Ishikawa (cell line): ENCODE data around the gene CAPS.

ENCODE experiments used
- CREB1 ChIP-seq: IDR thresholded peaks from 2 replicates; pipeline ENCODE4 v1.6.1; 2012; ENCODE audit warnings: low read depth
- EGR1 ChIP-seq: IDR thresholded peaks from 2 replicates; pipeline ENCODE4 v1.6.1; 2012
- EP300 ChIP-seq: IDR thresholded peaks from 2 replicates; pipeline ENCODE4 v1.6.1; 2012; ENCODE audit warnings: borderline replicate concordance
- FOXM1 ChIP-seq: IDR thresholded peaks from 2 replicates; pipeline ENCODE4 v1.6.1; 2012; ENCODE audit warnings: low read depth, borderline replicate concordance
- RAD21 ChIP-seq: IDR thresholded peaks from 2 replicates; pipeline ENCODE4 v1.6.1; 2012; ENCODE audit warnings: low read depth
- TAF1 ChIP-seq: IDR thresholded peaks from 2 replicates; pipeline ENCODE4 v1.6.1; 2012; ENCODE audit warnings: low read depth, mild to moderate bottlenecking
- TCF12 ChIP-seq: IDR thresholded peaks from 2 replicates; pipeline ENCODE4 v1.6.1; 2012; ENCODE audit warnings: low read depth
- TEAD4 ChIP-seq: IDR thresholded peaks from 2 replicates; pipeline ENCODE4 v1.6.1; 2012
- YY1 ChIP-seq: IDR thresholded peaks from 2 replicates; pipeline ENCODE4 v1.6.1; 2012; ENCODE audit warnings: low read depth
- ZBTB7A ChIP-seq: IDR thresholded peaks from 2 replicates; pipeline ENCODE4 v1.6.1; 2012; ENCODE audit warnings: low read depth
- TF ChIP-seq, protein P1 (sequence below): IDR thresholded peaks from 2 replicates; pipeline ENCODE4 v1.6.1; 2012; ENCODE audit warnings: low read depth, mild to moderate bottlenecking
- TF ChIP-seq, protein P2 (sequence below): IDR thresholded peaks from 2 replicates; pipeline ENCODE4 v1.6.1; 2012
- TF ChIP-seq, protein P3 (sequence below): IDR thresholded peaks from 2 replicates; pipeline ENCODE4 v1.6.1; 2012

DNA sequence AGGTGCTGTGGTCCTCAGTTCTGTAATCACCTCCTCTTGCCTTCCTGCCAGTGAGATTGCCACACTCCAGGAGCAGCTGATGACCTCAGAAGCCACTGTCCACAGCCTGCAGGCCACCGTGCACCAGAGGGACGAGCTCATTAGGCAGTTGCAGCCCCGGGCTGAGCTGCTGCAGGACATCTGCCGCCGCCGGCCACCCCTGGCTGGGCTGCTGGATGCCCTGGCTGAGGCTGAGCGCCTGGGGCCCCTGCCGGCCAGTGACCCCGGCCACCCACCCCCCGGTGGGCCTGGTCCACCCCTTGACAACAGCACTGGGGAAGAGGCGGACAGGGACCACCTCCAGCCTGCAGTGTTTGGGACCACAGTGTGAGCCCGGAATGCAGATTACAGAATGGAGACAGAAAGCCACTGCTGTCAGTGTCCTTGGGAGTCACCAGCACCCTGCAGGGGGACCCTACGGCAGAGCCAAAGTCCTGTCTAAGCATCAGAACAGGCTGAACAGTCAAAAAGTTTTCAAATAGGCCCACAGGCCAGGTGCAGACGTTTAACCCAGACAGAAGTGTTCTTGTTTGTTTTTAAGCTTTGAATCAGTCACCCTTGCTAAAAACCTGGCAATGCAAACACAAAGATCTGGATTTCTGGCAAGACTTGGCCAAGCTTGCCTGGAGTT, 5.1 kb upstream of the CAPS start:
- TF ChIP-seq YY1 (no peak), ZBTB7A (no peak), TAF1 (no peak), EP300 (no peak), RAD21 (no peak), CREB1 (no peak), TEAD4 (no peak), TCF12 (no peak), EGR1 (no peak), FOXM1 (no peak)
- TF ChIP-seq, protein P1, sequence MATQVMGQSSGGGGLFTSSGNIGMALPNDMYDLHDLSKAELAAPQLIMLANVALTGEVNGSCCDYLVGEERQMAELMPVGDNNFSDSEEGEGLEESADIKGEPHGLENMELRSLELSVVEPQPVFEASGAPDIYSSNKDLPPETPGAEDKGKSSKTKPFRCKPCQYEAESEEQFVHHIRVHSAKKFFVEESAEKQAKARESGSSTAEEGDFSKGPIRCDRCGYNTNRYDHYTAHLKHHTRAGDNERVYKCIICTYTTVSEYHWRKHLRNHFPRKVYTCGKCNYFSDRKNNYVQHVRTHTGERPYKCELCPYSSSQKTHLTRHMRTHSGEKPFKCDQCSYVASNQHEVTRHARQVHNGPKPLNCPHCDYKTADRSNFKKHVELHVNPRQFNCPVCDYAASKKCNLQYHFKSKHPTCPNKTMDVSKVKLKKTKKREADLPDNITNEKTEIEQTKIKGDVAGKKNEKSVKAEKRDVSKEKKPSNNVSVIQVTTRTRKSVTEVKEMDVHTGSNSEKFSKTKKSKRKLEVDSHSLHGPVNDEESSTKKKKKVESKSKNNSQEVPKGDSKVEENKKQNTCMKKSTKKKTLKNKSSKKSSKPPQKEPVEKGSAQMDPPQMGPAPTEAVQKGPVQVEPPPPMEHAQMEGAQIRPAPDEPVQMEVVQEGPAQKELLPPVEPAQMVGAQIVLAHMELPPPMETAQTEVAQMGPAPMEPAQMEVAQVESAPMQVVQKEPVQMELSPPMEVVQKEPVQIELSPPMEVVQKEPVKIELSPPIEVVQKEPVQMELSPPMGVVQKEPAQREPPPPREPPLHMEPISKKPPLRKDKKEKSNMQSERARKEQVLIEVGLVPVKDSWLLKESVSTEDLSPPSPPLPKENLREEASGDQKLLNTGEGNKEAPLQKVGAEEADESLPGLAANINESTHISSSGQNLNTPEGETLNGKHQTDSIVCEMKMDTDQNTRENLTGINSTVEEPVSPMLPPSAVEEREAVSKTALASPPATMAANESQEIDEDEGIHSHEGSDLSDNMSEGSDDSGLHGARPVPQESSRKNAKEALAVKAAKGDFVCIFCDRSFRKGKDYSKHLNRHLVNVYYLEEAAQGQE: no peak
- TF ChIP-seq, protein P2, sequence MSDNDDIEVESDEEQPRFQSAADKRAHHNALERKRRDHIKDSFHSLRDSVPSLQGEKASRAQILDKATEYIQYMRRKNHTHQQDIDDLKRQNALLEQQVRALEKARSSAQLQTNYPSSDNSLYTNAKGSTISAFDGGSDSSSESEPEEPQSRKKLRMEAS: no peak
- TF ChIP-seq, protein P3, sequence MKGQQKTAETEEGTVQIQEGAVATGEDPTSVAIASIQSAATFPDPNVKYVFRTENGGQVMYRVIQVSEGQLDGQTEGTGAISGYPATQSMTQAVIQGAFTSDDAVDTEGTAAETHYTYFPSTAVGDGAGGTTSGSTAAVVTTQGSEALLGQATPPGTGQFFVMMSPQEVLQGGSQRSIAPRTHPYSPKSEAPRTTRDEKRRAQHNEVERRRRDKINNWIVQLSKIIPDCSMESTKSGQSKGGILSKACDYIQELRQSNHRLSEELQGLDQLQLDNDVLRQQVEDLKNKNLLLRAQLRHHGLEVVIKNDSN: no peak
